T-cell (primary cell): Measurements from ENCODE around the gene DRD1. TPM values are rescaled to one million over a fixed set of nuclear protein-coding genes. Genes with fewer than 3 reads are reported as not detected.

Experiments used
- ATAC-seq, 4 experiments: fragments of 200-7000 bp in 3 of 4; fragments of 150-1000 bp in 1 of 4; cut with Tn5 transposase; replicated peaks in 1 of 4; 1 replicate in 3 of 4; 2 replicates in 1 of 4; pipeline ENCODE4 v1.10.0; 2021; ENCODE audit warnings: moderate library complexity in 3 of 4, mild to moderate bottlenecking in 2 of 4, moderate number of reproducible peaks in 1 of 4
- CTCF ChIA-PET, 2 donors: fragments of 300-600 bp; sonication (Branson Sonifier 250); formaldehyde crosslinking; loops; one replicate each; lab custom pipeline; 2022; ENCODE audit warnings: antibody characterized with exemption in 2 of 2; lab: Charles Lee
- POLR2A ChIA-PET, 2 donors: fragments of 300-600 bp; sonication (Branson Sonifier 250); formaldehyde crosslinking; loops; one replicate each; lab custom pipeline; 2022; ENCODE audit warnings: antibody characterized with exemption in 2 of 2; lab: Charles Lee
- DNase-seq, 35 experiments: peaks; one replicate each; pipeline versions ENCODE4 v3.0.0 to v3.0.0-alpha.2; 2013 to 2023
- H3K27ac ChIP-seq: one replicate; pipeline ENCODE4 v1.5.1; 2013; ENCODE audit warnings: low read length
- H3K27me3 ChIP-seq, 2 experiments: replicated peaks in 1 of 2; 1 replicate in 1 of 2; 2 replicates in 1 of 2; pipeline versions ENCODE4 v1.6.1 to v1.7.0; 2013; ENCODE audit warnings: low read length in 1 of 2, mixed read lengths in 1 of 2; ENCODE audit not compliant: control insufficient read depth in 2 of 2, insufficient read depth in 2 of 2; ENCODE audit errors: extremely low read depth in 1 of 2
- H3K36me3 ChIP-seq, 2 donors: 1 replicate in 1 of 2; 2 replicates in 1 of 2; pipeline versions ENCODE4 v1.6.1 to v1.7.0; 2013; ENCODE audit warnings: low read length in 1 of 2; ENCODE audit not compliant: control insufficient read depth in 2 of 2, insufficient read depth in 1 of 2; ENCODE audit errors: extremely low read depth in 1 of 2
- H3K4me1 ChIP-seq, 2 experiments: 1 replicate in 1 of 2; 2 replicates in 1 of 2; pipeline versions ENCODE4 v1.6.1 to v1.7.0; 2013; ENCODE audit warnings: low read length in 2 of 2, mixed read lengths in 1 of 2; ENCODE audit not compliant: insufficient read depth in 2 of 2, control insufficient read depth in 1 of 2; ENCODE audit errors: extremely low read depth in 1 of 2
- H3K4me3 ChIP-seq, 2 donors: 1 replicate in 1 of 2; 2 replicates in 1 of 2; pipeline versions ENCODE4 v1.5.1 to v1.7.0; 2013; ENCODE audit warnings: mild to moderate bottlenecking in 2 of 2, low read length in 1 of 2, moderate library complexity in 1 of 2; ENCODE audit not compliant: control insufficient read depth in 1 of 2; ENCODE audit errors: extremely low read depth in 1 of 2
- H3K9me3 ChIP-seq: 2 replicates; pipeline ENCODE4 v1.7.0; 2013
- H3K27ac Mint-ChIP-seq, 2 donors: one replicate each; pipeline ENCODE4 v1.8.0; 2020 to 2021; ENCODE audit warnings: mild to moderate bottlenecking in 2 of 2, mixed read lengths in 2 of 2
- H3K27me3 Mint-ChIP-seq, 2 donors: one replicate each; pipeline ENCODE4 v1.8.0; 2021 to 2022; ENCODE audit warnings: mixed read lengths in 2 of 2
- H3K36me3 Mint-ChIP-seq: one replicate; pipeline ENCODE4 v1.8.0; 2021; ENCODE audit warnings: mixed read lengths
- H3K4me1 Mint-ChIP-seq, 3 donors: one replicate each; pipeline ENCODE4 v1.8.0; 2020 to 2022; ENCODE audit warnings: mixed read lengths in 3 of 3, mild to moderate bottlenecking in 1 of 3
- H3K4me3 Mint-ChIP-seq, 3 donors: one replicate each; pipeline ENCODE4 v1.8.0; 2020 to 2022; ENCODE audit warnings: mild to moderate bottlenecking in 3 of 3, mixed read lengths in 3 of 3, moderate library complexity in 3 of 3
- H3K9me3 Mint-ChIP-seq, 3 donors: one replicate each; pipeline ENCODE4 v1.8.0; 2020 to 2022; ENCODE audit warnings: mixed read lengths in 3 of 3
- WGBS: methylation state at CpG from one replicate; pipeline ENCODE4 v1.1.5; 2013; ENCODE audit warnings: missing lambda C conversion rate; ENCODE audit not compliant: insufficient coverage; 5-methylcytosine and 5-hydroxymethylcytosine counted together
- total RNA-seq, 35 experiments: library from RNA in 6 of 35; stranded (reverse) in 6 of 35; fragments of 120-200 nt in 1 of 35; gene quantifications; one replicate each; pipeline versions ENCODE4 v1.2.1 to v1.2.4 and lab custom pipeline; 2013 to 2026

DRD1 gene
- total RNA-seq, 5 donors from 2014 or later (not counting 1 experiment from before 2014, with no cell fraction given) = not detected

GRCh38 chr5:175478384-175479124 is 34.6 kb upstream of the DRD1 start, which contains the start of gene SFXN1:
SFXN1 (plus strand) TSS chr5:175478560; CDS start chr5:175492104, 13,544 bp downstream.
- Mint-ChIP-seq H3K4me3 (peak within 1 kb of the TSS; percentile 93 to 96 (median 96)), H3K36me3 (peaks cover 20% of the 10 kb centered on the region), H3K9me3 (no peaks in the 10 kb centered on the region), H3K27ac (peak within 1 kb of the TSS; percentile 93 to 94), H3K27me3 (no peaks in the 10 kb centered on the region), H3K4me1 (peaks cover 49 to 52% (median 50%) of the 10 kb centered on the region in 3 donors)
- H3K4me3 ChIP-seq = peak within 1 kb of the TSS; percentile 65 to 85
- WGBS = under 1% methylated on average over 93 of the region's 94 CpGs
- ATAC-seq (peak; percentile 60 to 81 (median 79)), DNase-seq (peak; percentile 34 to 82 (median 64))
- H3K27me3 ChIP-seq = peaks cover 0 to 4% of the 10 kb centered on the region in 2 experiments
- peak within 1 kb of the TSS; percentile 42 for H3K27ac ChIP-seq
- peaks cover 10 to 40% of the 10 kb centered on the region in 2 experiments for H3K4me1 ChIP-seq
- no peaks in the 10 kb centered on the region for H3K9me3 ChIP-seq
- CTCF ChIA-PET = interaction anchor here in 1 of 2 donors (1.8 kb wide), 1 partner anchor 14 kb away, joined by 6 read pairs; no protein-coding TSS in a partner anchor
- POLR2A ChIA-PET = no interaction called here
- peaks cover 0 to 15% of the 10 kb centered on the region in 2 donors for H3K36me3 ChIP-seq

GRCh38 chr5:175478008-175478383 is 34.0 kb upstream of the DRD1 start:
- peak overlapping the region; percentile 8 for H3K27ac ChIP-seq
- ChIA-PET POLR2A (no interaction called here), CTCF (interaction anchor here in 1 of 2 donors (1.8 kb wide), 1 partner anchor 13 kb away, joined by 6 read pairs; no protein-coding TSS in a partner anchor)
- no peaks in the 10 kb centered on the region for H3K9me3 Mint-ChIP-seq
- peaks cover 10 to 40% of the 10 kb centered on the region in 2 experiments for H3K4me1 ChIP-seq
- 2% methylated on average over 9 of the region's 12 CpGs for WGBS
- H3K4me3 ChIP-seq = peak overlapping the region; percentile 49 to 85
- no peak for ATAC-seq
- no peak for DNase-seq
- peaks cover 0 to 4% of the 10 kb centered on the region in 2 experiments for H3K27me3 ChIP-seq
- peaks cover 43 to 46% (median 44%) of the 10 kb centered on the region in 3 donors for H3K4me1 Mint-ChIP-seq
- peak overlapping the region; percentile 80 to 96 (median 86) for H3K4me3 Mint-ChIP-seq
- H3K36me3 Mint-ChIP-seq = peaks cover 15% of the 10 kb centered on the region
- peaks cover 0 to 13% of the 10 kb centered on the region in 2 donors for H3K36me3 ChIP-seq
- no peaks in the 10 kb centered on the region for H3K27me3 Mint-ChIP-seq
- H3K27ac Mint-ChIP-seq = peak overlapping the region; percentile 84 to 86
- no peaks in the 10 kb centered on the region for H3K9me3 ChIP-seq

GRCh38 chr5:175477440-175477839 is 33.5 kb upstream of the DRD1 start:
- 100% methylated on average over 1 of the region's 5 CpGs for WGBS
- ChIA-PET CTCF (interaction anchor here (0.9 to 1.8 kb wide), 2 partner anchors 13 kb away, joined by 3 to 6 read pairs; no protein-coding TSS in a partner anchor), POLR2A (no interaction called here)
- Histone ChIP-seq H3K9me3 (no peaks in the 10 kb centered on the region), H3K36me3 (peaks cover 0 to 9% of the 10 kb centered on the region in 2 donors), H3K4me1 (peaks cover 10 to 36% of the 10 kb centered on the region in 2 experiments), H3K4me3 (no peak overlapping the region), H3K27ac (no peak overlapping the region), H3K27me3 (peaks cover 0 to 4% of the 10 kb centered on the region in 2 experiments)
- DNase-seq (no peak), ATAC-seq (no peak)
- peak overlapping the region; percentile 80 to 96 (median 86) for H3K4me3 Mint-ChIP-seq
- no peaks in the 10 kb centered on the region for H3K27me3 Mint-ChIP-seq
- H3K36me3 Mint-ChIP-seq = peaks cover 10% of the 10 kb centered on the region
- H3K9me3 Mint-ChIP-seq = no peaks in the 10 kb centered on the region
- peaks cover 38 to 41% (median 40%) of the 10 kb centered on the region in 3 donors for H3K4me1 Mint-ChIP-seq
- H3K27ac Mint-ChIP-seq = peak overlapping the region in 1 of 2 donors; percentile 86

- Histone ChIP-seq H3K9me3 (no peaks in the 10 kb centered on the region), H3K27me3 (peaks cover 0 to 4% of the 10 kb centered on the region in 2 experiments), H3K4me3 (no peak overlapping the region), H3K4me1 (peaks cover 6 to 19% of the 10 kb centered on the region in 2 experiments), H3K36me3 (no peaks in the 10 kb centered on the region), H3K27ac (no peak overlapping the region)
- H3K27me3 Mint-ChIP-seq = no peaks in the 10 kb centered on the region
- peaks cover 16 to 24% (median 22%) of the 10 kb centered on the region in 3 donors for H3K4me1 Mint-ChIP-seq
- H3K36me3 Mint-ChIP-seq = no peaks in the 10 kb centered on the region
- H3K4me3 Mint-ChIP-seq = no peak overlapping the region
- no CpG with 5 or more reads among the region's 1 CpG for WGBS
- CTCF ChIA-PET = interaction anchor here (0.6 to 1.3 kb wide), 4 partner anchors 10 to 222 kb away, joined by 3 to 6 read pairs (median 3); no protein-coding TSS in a partner anchor
- H3K27ac Mint-ChIP-seq = no peak overlapping the region
- no peaks in the 10 kb centered on the region for H3K9me3 Mint-ChIP-seq
- ATAC-seq (no peak), DNase-seq (no peak)
- POLR2A ChIA-PET = no interaction called here
Measured at GRCh38 chr5:175475248-175475647, 31.3 kb upstream of the DRD1 start.

- CTCF ChIA-PET = interaction anchor here in 1 of 2 donors (0.6 kb wide), 1 partner anchor 57 kb away, joined by 6 read pairs; no protein-coding TSS in a partner anchor
Measured at GRCh38 chr5:175472378-175472777, 28.4 kb upstream of the DRD1 start.

GRCh38 chr5:175471628-175472027 is 27.6 kb upstream of the DRD1 start:
- ChIA-PET POLR2A (no interaction called here), CTCF (interaction anchor here in 1 of 2 donors (0.7 kb wide), 1 partner anchor 1705 kb away, joined by 3 read pairs; no protein-coding TSS in a partner anchor)
- H3K27ac ChIP-seq = no peak overlapping the region
- WGBS = 70% methylated on average over 4 of the region's 6 CpGs
- H3K27me3 ChIP-seq = peaks cover 0 to 4% of the 10 kb centered on the region in 2 experiments
- Mint-ChIP-seq H3K4me3 (no peak overlapping the region), H3K4me1 (peaks cover 0 to 6% (median 5%) of the 10 kb centered on the region in 3 donors), H3K36me3 (no peaks in the 10 kb centered on the region), H3K27me3 (peaks cover 0 to 2% of the 10 kb centered on the region in 2 donors), H3K9me3 (no peaks in the 10 kb centered on the region), H3K27ac (no peak overlapping the region)
- peak in 2 of 35 experiments; percentile 38 to 44 for DNase-seq
- peak in 1 of 4 experiments; percentile 40 for ATAC-seq
- no peaks in the 10 kb centered on the region for H3K36me3 ChIP-seq
- no peaks in the 10 kb centered on the region for H3K4me1 ChIP-seq
- no peaks in the 10 kb centered on the region for H3K9me3 ChIP-seq
- no peak overlapping the region for H3K4me3 ChIP-seq

More at GRCh38 chr5:175472378-175472777, 28.4 kb upstream of the DRD1 start:
- H3K4me3 Mint-ChIP-seq = no peak overlapping the region
- H3K27ac ChIP-seq = no peak overlapping the region
- no peak for DNase-seq
- H3K4me1 Mint-ChIP-seq = peaks cover 1 to 6% (median 5%) of the 10 kb centered on the region in 3 donors
- peaks cover 0 to 4% of the 10 kb centered on the region in 2 experiments for H3K27me3 ChIP-seq
- POLR2A ChIA-PET = no interaction called here
- H3K36me3 ChIP-seq = no peaks in the 10 kb centered on the region
- H3K4me3 ChIP-seq = no peak overlapping the region
- no peaks in the 10 kb centered on the region for H3K9me3 ChIP-seq
- H3K36me3 Mint-ChIP-seq = no peaks in the 10 kb centered on the region
- ATAC-seq = no peak
- H3K27me3 Mint-ChIP-seq = peaks cover 0 to 2% of the 10 kb centered on the region in 2 donors
- no peak overlapping the region for H3K27ac Mint-ChIP-seq
- H3K9me3 Mint-ChIP-seq = no peaks in the 10 kb centered on the region
- H3K4me1 ChIP-seq = no peaks in the 10 kb centered on the region
